ENCODE data around the gene ALCAM. TPM values are rescaled to one million over a fixed set of nuclear protein-coding genes. Genes with fewer than 3 reads are reported as not detected.

ALCAM gene
- total RNA-seq, 1 experiment from 2014 or later, result 72.7 TPM

GRCh38 chr3:105518203-105518602 lies 151.5 kb downstream of the ALCAM start:
- DNase-seq (ENCODE audit: extremely low read depth, low read depth), result no peak

GRCh38 chr3:105518806-105519418 lies 152.2 kb downstream of the ALCAM start:
- DNase-seq (ENCODE audit: extremely low read depth, low read depth), result peak; percentile 53

GRCh38 chr3:105521770-105522169 lies 155.1 kb downstream of the ALCAM start:
- DNase-seq (ENCODE audit: extremely low read depth, low read depth), result no peak

GRCh38 chr3:105523501-105523900 lies 156.8 kb downstream of the ALCAM start:
- DNase-seq (ENCODE audit: extremely low read depth, low read depth), result no peak

GRCh38 chr3:105525531-105525930 lies 158.8 kb downstream of the ALCAM start:
- DNase-seq (ENCODE audit: extremely low read depth, low read depth), result no peak

- no peak for DNase-seq (ENCODE audit: extremely low read depth, low read depth)
These were observed 159.8 kb downstream of the ALCAM start for GRCh38 chr3:105526360-105527111.

GRCh38 chr3:105527535-105527934 lies 160.8 kb downstream of the ALCAM start:
- DNase-seq (ENCODE audit: extremely low read depth, low read depth), result no peak

- peak; percentile 43 for DNase-seq (ENCODE audit: extremely low read depth, low read depth)
These were observed 161.2 kb downstream of the ALCAM start for GRCh38 chr3:105527949-105528348.

GRCh38 chr3:105528955-105529354 lies 162.2 kb downstream of the ALCAM start:
- no peak for DNase-seq (ENCODE audit: extremely low read depth, low read depth)

GRCh38 chr3:105529456-105529855 lies 162.7 kb downstream of the ALCAM start:
- DNase-seq (ENCODE audit: extremely low read depth, low read depth), result no peak

- no peak for DNase-seq (ENCODE audit: extremely low read depth, low read depth)
These were observed 165.5 kb downstream of the ALCAM start for GRCh38 chr3:105532251-105532650.

- DNase-seq (ENCODE audit: extremely low read depth, low read depth), result no peak
These were observed 167.3 kb downstream of the ALCAM start for GRCh38 chr3:105533960-105534359.

- no peak for DNase-seq (ENCODE audit: extremely low read depth, low read depth)
These were observed 167.8 kb downstream of the ALCAM start for GRCh38 chr3:105534491-105534890.

GRCh38 chr3:105537371-105538080 lies 170.8 kb downstream of the ALCAM start:
- DNase-seq (ENCODE audit: extremely low read depth, low read depth), result no peak

- no peak for DNase-seq (ENCODE audit: extremely low read depth, low read depth)
These were observed 171.8 kb downstream of the ALCAM start for GRCh38 chr3:105538483-105538882.

- no peak for DNase-seq (ENCODE audit: extremely low read depth, low read depth)
These were observed 173.2 kb downstream of the ALCAM start for GRCh38 chr3:105539897-105540296.

- DNase-seq (ENCODE audit: extremely low read depth, low read depth), result no peak
These were observed 175.7 kb downstream of the ALCAM start for GRCh38 chr3:105542282-105543019.

- DNase-seq (ENCODE audit: extremely low read depth, low read depth), result no peak
These were observed 178.3 kb downstream of the ALCAM start for GRCh38 chr3:105545051-105545450.

GRCh38 chr3:105553851-105554250 lies 187.1 kb downstream of the ALCAM start:
- DNase-seq (ENCODE audit: extremely low read depth, low read depth), result no peak

- DNase-seq (ENCODE audit: extremely low read depth, low read depth), result no peak
These were observed 188.5 kb downstream of the ALCAM start for GRCh38 chr3:105555206-105555605.

GRCh38 chr3:105559856-105560255 lies 193.1 kb downstream of the ALCAM start:
- DNase-seq (ENCODE audit: extremely low read depth, low read depth), result no peak
